HEK293 (cell line): ENCODE data around the gene IFRD2.

Experiments
- CTCF ChIA-PET: fragments of 350-600 bp; formaldehyde crosslinking; extraction: SDS; loops from one replicate; lab custom pipeline; 2021; ENCODE audit warnings: antibody characterized with exemption; lab: Yijun Ruan, JAX
- POLR2A ChIA-PET: fragments of 300-600 bp; formaldehyde crosslinking; extraction: SDS; loops from one replicate; lab custom pipeline; 2020; ENCODE audit warnings: antibody characterized with exemption, inconsistent platforms; lab: Yijun Ruan, JAX
- H3K27ac ChIP-seq: fragments of 200-500 bp; sonication (Bioruptor generic); 2 replicates; pipeline ENCODE4 v1.5.1; 2014; ENCODE audit warnings: low read depth, low read length, control low read depth, inconsistent platforms; ENCODE audit errors: extremely low read depth
- H3K36me3 ChIP-seq, 2 experiments: fragments of 200-500 bp in 1 of 2; sonication (Bioruptor generic) in 1 of 2; 1 replicate in 1 of 2; 2 replicates in 1 of 2; pipeline ENCODE4 v1.5.1; 2014 to 2017; ENCODE audit warnings: inconsistent platforms in 2 of 2, low read length in 2 of 2; ENCODE audit not compliant: control insufficient read depth in 2 of 2, insufficient read depth in 1 of 2
- H3K4me1 ChIP-seq: fragments of 200-500 bp; sonication (Bioruptor generic); 2 replicates; pipeline ENCODE4 v1.5.1; 2014; ENCODE audit warnings: mild to moderate bottlenecking, low read length, inconsistent platforms; ENCODE audit not compliant: control insufficient read depth, insufficient read depth
- H3K4me3 ChIP-seq: 2 replicates; pipeline ENCODE4 v1.5.1; 2011; ENCODE audit warnings: low read depth, mild to moderate bottlenecking, control low read depth, low read length, moderate library complexity
- H3K9me3 ChIP-seq: fragments of 200-500 bp; sonication (Bioruptor generic); 2 replicates; pipeline ENCODE4 v1.5.1; 2014; ENCODE audit warnings: low read depth, low read length, inconsistent platforms; ENCODE audit not compliant: control insufficient read depth, insufficient read depth
- EGR2 ChIP-seq: fragments of 450-650 bp; formaldehyde crosslinking; IDR thresholded peaks from 2 replicates; pipeline ENCODE4 v1.5.1; 2016; ENCODE audit warnings: low read depth, missing biosample characterization, missing genetic modification characterization
- GLI2 ChIP-seq: fragments of 450-650 bp; formaldehyde crosslinking; IDR thresholded peaks from 2 replicates; pipeline ENCODE4; 2017; ENCODE audit warnings: missing biosample characterization, missing genetic modification characterization, low read depth, borderline replicate concordance
- KLF1 ChIP-seq: fragments of 450-650 bp; formaldehyde crosslinking; IDR thresholded peaks from 2 replicates; pipeline ENCODE4 v1.5.1; 2016; ENCODE audit warnings: missing biosample characterization, missing genetic modification characterization
- KLF10 ChIP-seq: fragments of 450-650 bp; IDR thresholded peaks from 2 replicates; pipeline ENCODE4 v1.5.1; 2018; ENCODE audit warnings: missing biosample characterization, mild to moderate bottlenecking, missing genetic modification characterization
- KLF16 ChIP-seq: fragments of 450-650 bp; formaldehyde crosslinking; IDR thresholded peaks from 2 replicates; pipeline ENCODE4 v1.5.1; 2017; ENCODE audit warnings: missing biosample characterization, missing genetic modification characterization
- SETDB1 ChIP-seq: IDR thresholded peaks from one replicate; pipeline ENCODE4 v1.6.1; 2017; ENCODE audit warnings: mild to moderate bottlenecking, low read length, moderate library complexity, mixed read lengths; ENCODE audit not compliant: insufficient read length
- SP2 ChIP-seq: fragments of 450-650 bp; formaldehyde crosslinking; IDR thresholded peaks from 2 replicates; pipeline ENCODE4 v1.5.1; 2016; ENCODE audit warnings: missing biosample characterization, missing genetic modification characterization
- TRIM28 ChIP-seq: IDR thresholded peaks from 2 replicates; pipeline ENCODE4 v1.6.1; 2011; ENCODE audit warnings: low read length, control low read depth, borderline replicate concordance
- ZBTB20 ChIP-seq: fragments of 450-650 bp; formaldehyde crosslinking; IDR thresholded peaks from 2 replicates; pipeline ENCODE4 v1.5.1; 2016; ENCODE audit warnings: missing biosample characterization, missing genetic modification characterization
- ZNF140 ChIP-seq: fragments of 450-650 bp; formaldehyde crosslinking; IDR thresholded peaks from 2 replicates; pipeline ENCODE4 v1.5.1; 2016; ENCODE audit warnings: missing biosample characterization, missing genetic modification characterization
- ZNF266 ChIP-seq: fragments of 450-650 bp; formaldehyde crosslinking; IDR thresholded peaks from 2 replicates; pipeline ENCODE4 v1.5.1; 2016; ENCODE audit warnings: missing biosample characterization, missing genetic modification characterization, low read depth
- ZNF302 ChIP-seq: fragments of 450-650 bp; formaldehyde crosslinking; IDR thresholded peaks from 2 replicates; pipeline ENCODE4 v1.5.1; 2016; ENCODE audit warnings: missing biosample characterization, missing genetic modification characterization, low read depth
- ZNF394 ChIP-seq: fragments of 450-650 bp; formaldehyde crosslinking; IDR thresholded peaks from 2 replicates; pipeline ENCODE4 v1.5.1; 2016; ENCODE audit warnings: missing biosample characterization, missing genetic modification characterization, mild to moderate bottlenecking, moderate library complexity, borderline replicate concordance
- ZNF548 ChIP-seq: fragments of 450-650 bp; formaldehyde crosslinking; IDR thresholded peaks from 2 replicates; pipeline ENCODE4 v1.5.1; 2016; ENCODE audit warnings: missing biosample characterization, missing genetic modification characterization
- ZNF560 ChIP-seq: fragments of 450-650 bp; formaldehyde crosslinking; IDR thresholded peaks from 2 replicates; pipeline ENCODE4 v1.5.1; 2017; ENCODE audit warnings: missing biosample characterization, missing genetic modification characterization, borderline replicate concordance
- ZNF600 ChIP-seq: fragments of 450-650 bp; formaldehyde crosslinking; IDR thresholded peaks from 2 replicates; pipeline ENCODE4 v1.5.1; 2016; ENCODE audit warnings: missing biosample characterization, missing genetic modification characterization
- ZNF660 ChIP-seq: fragments of 450-650 bp; IDR thresholded peaks from 2 replicates; pipeline ENCODE4 v1.5.1; 2018; ENCODE audit warnings: missing biosample characterization, mild to moderate bottlenecking, missing genetic modification characterization
- ZNF707 ChIP-seq: fragments of 450-650 bp; formaldehyde crosslinking; IDR thresholded peaks from 2 replicates; pipeline ENCODE4 v1.5.1; 2016; ENCODE audit warnings: missing biosample characterization, missing genetic modification characterization
- ZXDB ChIP-seq: fragments of 450-650 bp; formaldehyde crosslinking; IDR thresholded peaks from 2 replicates; pipeline ENCODE4 v1.5.1; 2016; ENCODE audit warnings: missing biosample characterization, missing genetic modification characterization
- TF ChIP-seq, protein P1 (sequence below): fragments of 450-650 bp; formaldehyde crosslinking; IDR thresholded peaks from 2 replicates; pipeline ENCODE4 v1.5.1; 2016; ENCODE audit warnings: missing biosample characterization, missing genetic modification characterization
- TF ChIP-seq, protein P2 (sequence below): fragments of 450-650 bp; formaldehyde crosslinking; IDR thresholded peaks from 2 replicates; pipeline ENCODE4 v1.5.1; 2016; ENCODE audit warnings: missing biosample characterization, missing genetic modification characterization, borderline replicate concordance
- TF ChIP-seq, protein P3 (sequence below): fragments of 450-650 bp; formaldehyde crosslinking; IDR thresholded peaks from 2 replicates; pipeline ENCODE4 v1.5.1; 2016; ENCODE audit warnings: missing biosample characterization, missing genetic modification characterization

Gene IFRD2

DNA sequence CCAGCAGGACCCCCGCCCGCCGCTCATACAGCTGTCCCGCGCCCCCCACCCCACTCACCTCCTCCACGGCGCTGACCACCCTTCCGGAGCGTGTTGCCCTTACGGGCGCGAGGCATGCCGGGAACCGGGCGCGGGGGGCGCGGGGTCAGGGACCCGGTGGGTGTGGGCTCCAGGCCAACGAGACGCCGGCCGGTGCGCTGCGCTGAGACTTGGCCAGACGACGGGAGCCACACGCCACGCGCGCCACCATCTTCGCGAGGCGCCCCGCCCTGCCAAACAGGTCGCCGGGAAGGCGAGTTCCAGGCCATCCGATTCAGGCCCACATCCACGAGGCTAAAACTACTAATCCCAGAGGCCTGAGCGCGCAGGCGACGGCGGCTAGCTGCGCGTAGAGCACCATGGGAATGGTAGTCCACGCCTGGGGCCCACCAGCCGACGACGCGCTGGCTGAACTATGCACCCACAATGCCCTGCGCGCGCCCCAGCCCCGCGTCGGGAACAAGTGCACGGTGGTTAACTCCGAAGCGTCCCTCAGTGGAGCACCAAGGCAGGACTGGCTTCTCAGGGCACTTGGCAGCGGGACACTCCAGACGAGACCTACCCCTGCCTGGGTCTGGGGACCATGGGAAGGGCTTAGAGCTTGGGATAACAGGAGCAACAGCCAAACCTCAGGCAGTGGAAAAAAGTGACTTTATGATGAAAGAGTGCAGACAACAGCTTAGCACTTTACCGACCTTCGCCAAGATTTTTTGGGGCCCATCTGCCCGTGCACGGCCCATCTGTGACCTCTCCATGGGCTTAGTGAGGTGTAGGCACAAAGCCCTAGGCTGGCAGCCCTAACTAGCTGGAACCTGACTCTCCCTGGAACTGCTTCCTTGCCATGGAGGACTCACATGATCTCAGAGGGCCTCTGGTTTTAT, at the start of gene IFRD2 (continued):
- TF ChIP-seq, protein P1, sequence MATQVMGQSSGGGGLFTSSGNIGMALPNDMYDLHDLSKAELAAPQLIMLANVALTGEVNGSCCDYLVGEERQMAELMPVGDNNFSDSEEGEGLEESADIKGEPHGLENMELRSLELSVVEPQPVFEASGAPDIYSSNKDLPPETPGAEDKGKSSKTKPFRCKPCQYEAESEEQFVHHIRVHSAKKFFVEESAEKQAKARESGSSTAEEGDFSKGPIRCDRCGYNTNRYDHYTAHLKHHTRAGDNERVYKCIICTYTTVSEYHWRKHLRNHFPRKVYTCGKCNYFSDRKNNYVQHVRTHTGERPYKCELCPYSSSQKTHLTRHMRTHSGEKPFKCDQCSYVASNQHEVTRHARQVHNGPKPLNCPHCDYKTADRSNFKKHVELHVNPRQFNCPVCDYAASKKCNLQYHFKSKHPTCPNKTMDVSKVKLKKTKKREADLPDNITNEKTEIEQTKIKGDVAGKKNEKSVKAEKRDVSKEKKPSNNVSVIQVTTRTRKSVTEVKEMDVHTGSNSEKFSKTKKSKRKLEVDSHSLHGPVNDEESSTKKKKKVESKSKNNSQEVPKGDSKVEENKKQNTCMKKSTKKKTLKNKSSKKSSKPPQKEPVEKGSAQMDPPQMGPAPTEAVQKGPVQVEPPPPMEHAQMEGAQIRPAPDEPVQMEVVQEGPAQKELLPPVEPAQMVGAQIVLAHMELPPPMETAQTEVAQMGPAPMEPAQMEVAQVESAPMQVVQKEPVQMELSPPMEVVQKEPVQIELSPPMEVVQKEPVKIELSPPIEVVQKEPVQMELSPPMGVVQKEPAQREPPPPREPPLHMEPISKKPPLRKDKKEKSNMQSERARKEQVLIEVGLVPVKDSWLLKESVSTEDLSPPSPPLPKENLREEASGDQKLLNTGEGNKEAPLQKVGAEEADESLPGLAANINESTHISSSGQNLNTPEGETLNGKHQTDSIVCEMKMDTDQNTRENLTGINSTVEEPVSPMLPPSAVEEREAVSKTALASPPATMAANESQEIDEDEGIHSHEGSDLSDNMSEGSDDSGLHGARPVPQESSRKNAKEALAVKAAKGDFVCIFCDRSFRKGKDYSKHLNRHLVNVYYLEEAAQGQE (tag by site-specific recombination) = no peak
- TF ChIP-seq KLF16 (tag by site-specific recombination) = peak; percentile 84
- peak; percentile 58 for TF ChIP-seq SP2 (tag by site-specific recombination)
- peak; percentile 94 for TF ChIP-seq KLF1

DNA sequence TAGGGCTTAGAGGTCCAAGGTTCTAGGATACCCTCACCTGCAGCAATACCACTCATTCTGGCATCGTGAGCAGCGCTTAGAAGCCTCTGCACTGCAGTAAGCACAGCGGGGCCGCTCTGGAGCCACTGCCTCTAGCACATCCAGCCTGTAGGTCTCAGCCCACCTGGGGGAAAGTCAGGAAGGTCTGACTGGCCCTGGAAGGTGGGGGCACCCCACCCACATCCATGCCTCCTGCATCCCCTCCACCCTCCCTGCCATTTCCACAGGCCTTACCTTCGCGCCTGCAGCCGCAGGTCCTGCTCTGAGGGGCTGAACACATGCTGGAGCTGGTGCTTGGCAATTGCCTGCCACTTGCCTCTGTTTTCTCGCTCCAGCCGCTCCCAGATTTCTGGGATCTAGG, 49.3 kb upstream of the IFRD2 start:
- POLR2A ChIA-PET = no interaction called here
- CTCF ChIA-PET = no interaction called here
- H3K4me3 ChIP-seq = no peak overlapping the region
- peaks cover 0 to 30% of the 10 kb centered on the region in 2 experiments; a peak in 1 of 3 replicates for H3K36me3 ChIP-seq
- TF ChIP-seq GLI2 (tag by site-specific recombination) (no peak), ZNF394 (no peak), KLF10 (tag by site-specific recombination) (no peak), ZNF140 (tag by site-specific recombination) (no peak), ZNF548 (tag by site-specific recombination) (no peak), TRIM28 (no peak), ZNF302 (tag by site-specific recombination) (no peak)
- no peak overlapping the region for H3K27ac ChIP-seq
- H3K9me3 ChIP-seq = no peaks in the 10 kb centered on the region
- peaks cover 2% of the 10 kb centered on the region; the same call in 1 of the 2 replicates for H3K4me1 ChIP-seq

DNA sequence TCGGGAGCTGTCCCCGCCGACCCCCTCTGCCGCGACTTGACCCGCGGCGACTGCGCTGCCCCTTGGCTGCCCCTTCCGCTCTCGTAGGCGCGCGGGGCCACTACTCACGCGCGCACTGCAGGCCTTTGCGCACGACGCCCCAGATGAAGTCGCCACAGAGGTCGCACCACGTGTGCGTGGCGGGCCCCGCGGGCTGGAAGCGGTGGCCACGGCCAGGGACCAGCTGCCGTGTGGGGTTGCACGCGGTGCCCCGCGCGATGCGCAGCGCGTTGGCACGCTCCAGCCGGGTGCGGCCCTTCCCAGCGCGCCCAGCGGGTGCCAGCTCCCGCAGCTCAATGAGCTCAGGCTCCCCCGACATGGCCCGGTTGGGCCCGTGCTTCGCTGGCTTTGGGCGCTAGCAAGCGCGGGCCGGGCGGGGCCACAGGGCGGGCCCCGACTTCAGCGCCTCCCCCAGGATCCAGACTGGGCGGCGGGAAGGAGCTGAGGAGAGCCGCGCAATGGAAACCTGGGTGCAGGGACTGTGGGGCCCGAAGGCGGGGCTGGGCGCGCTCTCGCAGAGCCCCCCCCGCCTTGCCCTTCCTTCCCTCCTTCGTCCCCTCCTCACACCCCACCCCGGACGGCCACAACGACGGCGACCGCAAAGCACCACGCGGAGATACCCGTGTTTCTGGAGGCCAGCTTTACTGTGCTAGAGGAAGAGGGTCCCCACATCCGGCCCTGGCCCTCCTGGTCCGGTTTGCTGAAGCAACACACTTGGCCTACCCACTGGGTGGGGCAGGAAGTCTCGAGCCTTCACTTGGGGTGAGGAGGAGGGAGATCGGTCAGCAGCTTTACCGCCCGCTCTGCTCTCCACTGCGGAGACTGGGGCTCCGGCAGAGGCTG, 48.5 kb upstream of the IFRD2 start, which contains the start of gene RASSF1:
Gene RASSF1 (minus strand): TSS at position 389 of the 882 bp plus-strand sequence. CDS start 31 bp downstream, at position 358.
- H3K4me3 ChIP-seq = no peak within 1 kb of the TSS
- no peak within 1 kb of the TSS for H3K27ac ChIP-seq
- H3K9me3 ChIP-seq = no peaks in the 10 kb centered on the region
- no peaks in the 10 kb centered on the region; the same call in 1 of the 2 replicates for H3K4me1 ChIP-seq
- TF ChIP-seq, protein P2, sequence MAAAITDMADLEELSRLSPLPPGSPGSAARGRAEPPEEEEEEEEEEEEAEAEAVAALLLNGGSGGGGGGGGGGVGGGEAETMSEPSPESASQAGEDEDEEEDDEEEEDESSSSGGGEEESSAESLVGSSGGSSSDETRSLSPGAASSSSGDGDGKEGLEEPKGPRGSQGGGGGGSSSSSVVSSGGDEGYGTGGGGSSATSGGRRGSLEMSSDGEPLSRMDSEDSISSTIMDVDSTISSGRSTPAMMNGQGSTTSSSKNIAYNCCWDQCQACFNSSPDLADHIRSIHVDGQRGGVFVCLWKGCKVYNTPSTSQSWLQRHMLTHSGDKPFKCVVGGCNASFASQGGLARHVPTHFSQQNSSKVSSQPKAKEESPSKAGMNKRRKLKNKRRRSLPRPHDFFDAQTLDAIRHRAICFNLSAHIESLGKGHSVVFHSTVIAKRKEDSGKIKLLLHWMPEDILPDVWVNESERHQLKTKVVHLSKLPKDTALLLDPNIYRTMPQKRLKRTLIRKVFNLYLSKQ = no peak
- no peak for TF ChIP-seq ZNF560 (tag by site-specific recombination)
- TF ChIP-seq SETDB1 = no peak
- TF ChIP-seq ZXDB (tag by site-specific recombination) = no peak
- no peak for TF ChIP-seq ZNF266 (tag by site-specific recombination)
- no peak for TF ChIP-seq ZNF600 (tag by site-specific recombination)
- no peak for TF ChIP-seq ZNF707 (tag by site-specific recombination)
- TF ChIP-seq, protein P3, sequence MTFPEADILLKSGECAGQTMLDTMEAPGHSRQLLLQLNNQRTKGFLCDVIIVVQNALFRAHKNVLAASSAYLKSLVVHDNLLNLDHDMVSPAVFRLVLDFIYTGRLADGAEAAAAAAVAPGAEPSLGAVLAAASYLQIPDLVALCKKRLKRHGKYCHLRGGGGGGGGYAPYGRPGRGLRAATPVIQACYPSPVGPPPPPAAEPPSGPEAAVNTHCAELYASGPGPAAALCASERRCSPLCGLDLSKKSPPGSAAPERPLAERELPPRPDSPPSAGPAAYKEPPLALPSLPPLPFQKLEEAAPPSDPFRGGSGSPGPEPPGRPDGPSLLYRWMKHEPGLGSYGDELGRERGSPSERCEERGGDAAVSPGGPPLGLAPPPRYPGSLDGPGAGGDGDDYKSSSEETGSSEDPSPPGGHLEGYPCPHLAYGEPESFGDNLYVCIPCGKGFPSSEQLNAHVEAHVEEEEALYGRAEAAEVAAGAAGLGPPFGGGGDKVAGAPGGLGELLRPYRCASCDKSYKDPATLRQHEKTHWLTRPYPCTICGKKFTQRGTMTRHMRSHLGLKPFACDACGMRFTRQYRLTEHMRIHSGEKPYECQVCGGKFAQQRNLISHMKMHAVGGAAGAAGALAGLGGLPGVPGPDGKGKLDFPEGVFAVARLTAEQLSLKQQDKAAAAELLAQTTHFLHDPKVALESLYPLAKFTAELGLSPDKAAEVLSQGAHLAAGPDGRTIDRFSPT (tag by site-specific recombination) = no peak
- TF ChIP-seq EGR2 (tag by site-specific recombination) = no peak
- no peak for TF ChIP-seq ZBTB20 (tag by site-specific recombination)
- TF ChIP-seq ZNF660 (tag by site-specific recombination) = no peak
- POLR2A ChIA-PET = interaction anchor here (1.3 kb wide), 1 partner anchor 13 kb away, joined by 3 read pairs; the partner anchor contains the start of gene TUSC2
- peaks cover 0 to 26% of the 10 kb centered on the region in 2 experiments; a peak in 2 of 3 replicates for H3K36me3 ChIP-seq
- CTCF ChIA-PET = no interaction called here
